Gastroesophageal sphincter (tissue), 3 donors: ENCODE data around the gene ZNF761.

Experiments
- CTCF ChIP-seq, 4 experiments: fragments of 200-600 bp in 2 of 4; fragments of 450-650 bp in 2 of 4; sonication (generic) in 1 of 4; IDR thresholded peaks; one replicate each; pipeline ENCODE4 v1.5.1; 2017 to 2019; ENCODE audit warnings: antibody characterized with exemption in 4 of 4, mild to moderate bottlenecking in 2 of 4, moderate library complexity in 2 of 4
- POLR2A ChIP-seq, 2 donors: fragments of 450-650 bp; IDR thresholded peaks; one replicate each; pipeline ENCODE4 v1.6.1; 2017; ENCODE audit warnings: antibody characterized with exemption in 2 of 2, mild to moderate bottlenecking in 2 of 2, moderate library complexity in 1 of 2

GRCh38 chr19:53389978-53390377 lies 41.8 kb upstream of the ZNF761 start:
- TF ChIP-seq CTCF (IDR thresholded peaks at IDR 0.05) (no peak), POLR2A (IDR thresholded peaks at IDR 0.05) (no peak)
